ENCODE data around the gene NIPBL. TPM values are rescaled to one million over a fixed set of nuclear protein-coding genes. Genes with fewer than 3 reads are reported as not detected.

Gene NIPBL
- total RNA-seq, 1 donor from 2014 or later: 67.9 TPM

DNA sequence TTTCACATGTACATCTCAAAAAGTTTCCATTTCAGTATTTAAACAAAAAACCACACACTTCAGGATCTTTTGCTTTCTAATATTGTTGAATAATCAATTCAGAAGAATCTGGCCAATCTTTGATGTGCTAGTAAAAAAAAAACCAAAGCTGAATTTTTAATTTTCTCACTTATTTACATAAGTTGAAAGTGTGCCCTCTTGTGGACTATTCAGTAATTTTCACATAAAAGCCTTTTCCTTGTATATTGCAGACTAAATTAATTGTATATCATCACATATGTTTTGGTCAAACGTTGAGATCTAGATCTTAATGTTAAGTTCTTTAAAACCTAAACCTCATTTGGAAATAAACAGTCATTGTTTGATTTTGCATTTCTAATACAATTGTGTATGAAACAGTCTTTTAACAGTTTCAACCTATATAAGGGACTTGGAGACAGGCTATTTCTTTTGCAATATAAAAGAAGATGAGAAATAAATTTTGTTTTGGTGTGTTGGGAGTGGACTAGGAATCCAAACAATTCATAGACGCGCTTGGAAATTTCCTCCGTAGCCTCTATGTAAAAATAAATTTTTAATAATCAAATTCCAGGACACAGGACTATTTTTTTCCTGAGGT is 68.1 kb downstream of the NIPBL start:
- H3K27ac ChIP-seq: no peak overlapping the region
- H3K36me3 ChIP-seq: no peaks in the 10 kb centered on the region
- H3K27me3 ChIP-seq: no peaks in the 10 kb centered on the region
- Mint-ChIP-seq H3K36me3 (peaks cover 5% of the 10 kb centered on the region), H3K4me1 (peaks cover 10% of the 10 kb centered on the region), H3K9me3 (no peaks in the 10 kb centered on the region), H3K4me3 (no peak overlapping the region), H3K27ac (no peak overlapping the region), H3K27me3 (ENCODE audit: insufficient read depth, low read depth) (no peaks in the 10 kb centered on the region)
- H3K4me1 ChIP-seq: peaks cover 18% of the 10 kb centered on the region
- TF ChIP-seq, protein P1, sequence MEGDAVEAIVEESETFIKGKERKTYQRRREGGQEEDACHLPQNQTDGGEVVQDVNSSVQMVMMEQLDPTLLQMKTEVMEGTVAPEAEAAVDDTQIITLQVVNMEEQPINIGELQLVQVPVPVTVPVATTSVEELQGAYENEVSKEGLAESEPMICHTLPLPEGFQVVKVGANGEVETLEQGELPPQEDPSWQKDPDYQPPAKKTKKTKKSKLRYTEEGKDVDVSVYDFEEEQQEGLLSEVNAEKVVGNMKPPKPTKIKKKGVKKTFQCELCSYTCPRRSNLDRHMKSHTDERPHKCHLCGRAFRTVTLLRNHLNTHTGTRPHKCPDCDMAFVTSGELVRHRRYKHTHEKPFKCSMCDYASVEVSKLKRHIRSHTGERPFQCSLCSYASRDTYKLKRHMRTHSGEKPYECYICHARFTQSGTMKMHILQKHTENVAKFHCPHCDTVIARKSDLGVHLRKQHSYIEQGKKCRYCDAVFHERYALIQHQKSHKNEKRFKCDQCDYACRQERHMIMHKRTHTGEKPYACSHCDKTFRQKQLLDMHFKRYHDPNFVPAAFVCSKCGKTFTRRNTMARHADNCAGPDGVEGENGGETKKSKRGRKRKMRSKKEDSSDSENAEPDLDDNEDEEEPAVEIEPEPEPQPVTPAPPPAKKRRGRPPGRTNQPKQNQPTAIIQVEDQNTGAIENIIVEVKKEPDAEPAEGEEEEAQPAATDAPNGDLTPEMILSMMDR (IDR thresholded peaks at IDR 0.05): peak; percentile 74
- no peak for TF ChIP-seq EZH2 (IDR thresholded peaks at IDR 0.05)
- TF ChIP-seq EZH2phosphoT487 (IDR thresholded peaks at IDR 0.05): no peak
- H4K20me1 ChIP-seq (ENCODE audit: low read depth): peaks cover 91% of the 10 kb centered on the region
- DNase-seq (ENCODE audit: low spot score): peak; percentile 69
- H3K9me3 ChIP-seq (ENCODE audit: low read depth): no peaks in the 10 kb centered on the region
- no peak overlapping the region for H3K9ac ChIP-seq
- H3F3A ChIP-seq (ENCODE audit: low read depth): peaks cover 11% of the 10 kb centered on the region
- H3K79me2 ChIP-seq (ENCODE audit: low read depth): peaks cover 100% of the 10 kb centered on the region
- H2AFZ ChIP-seq (replicated peaks): no peak overlapping the region
- H3K4me3 ChIP-seq: no peak overlapping the region
- H3K4me2 ChIP-seq: no peak overlapping the region

DNA sequence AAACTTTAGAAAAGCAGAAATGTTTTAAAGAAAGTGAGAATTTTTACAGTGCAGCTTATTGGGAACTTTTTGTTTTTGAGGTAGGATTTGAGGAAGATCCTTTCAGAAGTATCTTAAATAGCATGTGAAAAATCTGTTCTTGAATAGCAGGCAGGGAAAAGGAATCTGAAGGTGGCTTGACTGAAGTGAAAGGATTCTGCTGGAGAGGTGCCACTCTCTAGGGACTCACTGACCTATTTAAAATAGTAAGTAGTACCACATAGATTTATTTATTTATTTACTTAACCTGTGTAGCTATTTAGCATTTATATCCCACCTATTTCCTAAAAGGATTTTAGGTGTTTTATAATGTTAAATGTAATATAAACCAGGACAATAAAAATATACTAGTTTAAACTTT is 69.1 kb downstream of the NIPBL start:
- Histone ChIP-seq H3K4me1 (peaks cover 15% of the 10 kb centered on the region), H4K20me1 (ENCODE audit: low read depth) (peaks cover 91% of the 10 kb centered on the region), H3K36me3 (no peaks in the 10 kb centered on the region), H2AFZ (replicated peaks) (no peak overlapping the region), H3K9ac (no peak overlapping the region), H3K27ac (no peak overlapping the region), H3K9me3 (ENCODE audit: low read depth) (no peaks in the 10 kb centered on the region), H3K27me3 (no peaks in the 10 kb centered on the region), H3K4me2 (no peak overlapping the region), H3F3A (ENCODE audit: low read depth) (peaks cover 11% of the 10 kb centered on the region), H3K4me3 (no peak overlapping the region), H3K79me2 (ENCODE audit: low read depth) (peaks cover 100% of the 10 kb centered on the region)
- Mint-ChIP-seq H3K4me1 (peaks cover 10% of the 10 kb centered on the region), H3K36me3 (no peaks in the 10 kb centered on the region), H3K27ac (no peak overlapping the region), H3K4me3 (no peak overlapping the region), H3K27me3 (ENCODE audit: insufficient read depth, low read depth) (no peaks in the 10 kb centered on the region), H3K9me3 (no peaks in the 10 kb centered on the region)
- DNase-seq (ENCODE audit: low spot score): no peak
- TF ChIP-seq EZH2phosphoT487 (IDR thresholded peaks at IDR 0.05) (no peak), EZH2 (IDR thresholded peaks at IDR 0.05) (no peak)
- TF ChIP-seq, protein P1 (IDR thresholded peaks at IDR 0.05): no peak

DNA sequence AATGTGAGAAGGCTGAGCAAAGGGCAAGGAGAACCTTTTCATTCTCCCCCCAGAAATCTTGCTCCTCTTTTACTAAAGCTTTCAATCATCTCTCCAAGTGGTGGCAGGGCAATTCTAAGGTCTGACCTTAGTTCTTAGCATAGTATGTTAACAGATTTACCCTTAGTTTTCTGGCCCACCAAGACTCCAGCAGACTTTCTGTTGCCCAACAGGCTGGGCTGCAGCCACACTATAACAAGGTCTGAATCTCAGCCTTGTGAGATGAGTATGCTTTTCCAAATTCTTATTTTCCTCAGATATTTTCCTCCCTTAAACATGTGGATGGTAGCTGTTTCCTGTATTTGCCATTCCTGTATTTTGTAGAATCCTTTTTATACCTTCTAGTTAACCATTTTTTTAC is 69.5 kb downstream of the NIPBL start:
- no peak overlapping the region for H3K27ac ChIP-seq
- no peaks in the 10 kb centered on the region for H3K36me3 ChIP-seq
- TF ChIP-seq EZH2 (IDR thresholded peaks at IDR 0.05): no peak
- TF ChIP-seq, protein P1 (IDR thresholded peaks at IDR 0.05): no peak
- TF ChIP-seq EZH2phosphoT487 (IDR thresholded peaks at IDR 0.05): no peak
- Mint-ChIP-seq H3K4me1 (peaks cover 10% of the 10 kb centered on the region), H3K9me3 (no peaks in the 10 kb centered on the region), H3K27me3 (ENCODE audit: insufficient read depth, low read depth) (no peaks in the 10 kb centered on the region), H3K36me3 (no peaks in the 10 kb centered on the region), H3K27ac (peak overlapping the region; percentile 80), H3K4me3 (no peak overlapping the region)
- H3K4me2 ChIP-seq: no peak overlapping the region
- peaks cover 90% of the 10 kb centered on the region for H4K20me1 ChIP-seq (ENCODE audit: low read depth)
- no peaks in the 10 kb centered on the region for H3K27me3 ChIP-seq
- no peaks in the 10 kb centered on the region for H3K9me3 ChIP-seq (ENCODE audit: low read depth)
- no peak overlapping the region for H2AFZ ChIP-seq (replicated peaks)
- H3K4me1 ChIP-seq: peaks cover 15% of the 10 kb centered on the region
- peaks cover 100% of the 10 kb centered on the region for H3K79me2 ChIP-seq (ENCODE audit: low read depth)
- H3K4me3 ChIP-seq: no peak overlapping the region
- DNase-seq (ENCODE audit: low spot score): no peak
- H3F3A ChIP-seq (ENCODE audit: low read depth): peaks cover 11% of the 10 kb centered on the region
- H3K9ac ChIP-seq: no peak overlapping the region
